Ammon's horn (tissue), 1 donor: ENCODE results near the gene PDXK.
"Not testable (repeated sequence)": the region's sequence is repeated elsewhere in the genome, so short reads cannot be mapped to it uniquely, and the experiment has no call there.

Experiments used
- DNase-seq: peaks from one replicate; pipeline ENCODE4 v3.0.0-alpha.2; 2016; ENCODE audit warnings: low spot score

Gene PDXK

DNA sequence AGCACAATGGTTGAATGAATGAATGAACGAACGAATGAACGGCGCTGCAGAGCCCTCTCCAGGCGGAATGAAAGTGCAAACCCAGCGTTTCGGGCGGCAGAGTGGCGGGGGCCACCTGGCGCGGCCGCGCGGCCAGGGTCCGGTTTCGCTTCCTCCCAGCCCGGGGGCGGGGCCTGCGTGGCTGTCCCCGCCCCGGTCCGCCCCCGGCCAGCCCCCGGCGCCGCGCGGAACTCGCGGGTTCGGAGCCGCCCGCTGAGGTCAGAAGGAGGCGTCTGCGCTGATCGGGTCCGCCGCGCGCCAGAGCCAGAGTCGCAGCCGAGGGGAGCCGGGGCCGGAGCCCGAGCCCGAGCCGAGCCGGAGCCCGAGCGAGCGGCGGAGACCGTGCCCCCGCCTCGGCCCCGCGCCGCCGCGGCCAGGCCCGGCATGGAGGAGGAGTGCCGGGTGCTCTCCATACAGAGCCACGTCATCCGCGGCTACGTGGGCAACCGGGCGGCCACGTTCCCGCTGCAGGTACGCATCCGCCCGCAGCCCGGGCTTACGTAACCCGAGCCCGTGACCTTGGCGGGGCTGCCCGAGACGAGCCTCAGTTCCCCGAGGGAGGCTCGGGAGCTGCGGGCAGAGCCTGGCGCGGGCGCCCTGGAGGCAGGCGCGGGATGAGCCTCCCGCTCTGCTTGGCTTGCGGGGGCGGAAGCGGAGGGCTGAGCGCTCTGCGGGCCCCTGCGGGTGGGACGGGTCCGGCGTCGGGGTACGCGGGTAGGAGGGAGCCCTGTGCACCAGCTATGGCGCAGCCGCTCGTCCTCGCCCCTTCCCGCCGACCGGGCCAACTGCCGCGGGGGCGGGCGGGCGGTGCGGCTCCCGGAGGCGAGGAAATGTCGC lies at the start of gene PDXK:
PDXK (plus strand) TSS at position 258 of the 876 bp plus-strand sequence; CDS start at position 424, 166 bp downstream.
- DNase-seq: peak; percentile 84

DNA sequence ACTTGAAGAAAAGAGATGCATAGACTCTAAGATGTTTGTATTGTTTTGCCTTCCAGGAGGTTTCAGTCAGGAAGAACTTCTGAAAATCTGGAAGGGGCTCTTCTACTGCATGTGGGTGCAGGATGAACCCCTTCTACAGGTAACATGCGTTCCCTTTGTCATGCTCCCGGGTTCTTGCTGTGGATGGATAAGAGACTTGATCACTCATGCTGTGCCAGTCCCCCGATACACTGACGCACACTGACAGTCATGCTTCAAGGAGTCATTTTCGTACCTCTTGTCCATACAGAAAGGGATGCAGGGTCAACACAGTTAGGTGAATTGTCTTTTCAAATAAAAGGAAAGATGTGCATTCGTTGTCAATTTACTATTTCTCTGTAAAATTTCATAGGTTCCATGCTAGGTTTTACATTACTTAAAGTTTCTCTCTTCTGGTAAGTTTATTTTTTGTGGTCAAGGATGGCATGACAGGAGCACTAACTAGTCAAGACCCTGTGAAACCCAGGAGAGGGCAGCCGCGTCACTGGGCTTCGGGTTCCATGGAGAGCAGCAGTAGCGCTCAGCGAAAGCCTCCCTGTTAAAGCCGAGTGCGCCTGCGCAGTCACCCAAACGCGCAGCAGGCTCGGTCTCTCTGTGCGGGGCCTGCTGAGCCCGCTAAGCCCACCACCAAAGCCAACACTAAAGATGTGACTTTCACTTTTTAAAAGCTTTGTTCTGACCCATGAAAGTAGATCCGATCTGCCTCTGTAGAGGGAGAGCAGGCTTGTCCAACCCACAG lies 48.9 kb upstream of the PDXK start:
- no peak for DNase-seq

DNA sequence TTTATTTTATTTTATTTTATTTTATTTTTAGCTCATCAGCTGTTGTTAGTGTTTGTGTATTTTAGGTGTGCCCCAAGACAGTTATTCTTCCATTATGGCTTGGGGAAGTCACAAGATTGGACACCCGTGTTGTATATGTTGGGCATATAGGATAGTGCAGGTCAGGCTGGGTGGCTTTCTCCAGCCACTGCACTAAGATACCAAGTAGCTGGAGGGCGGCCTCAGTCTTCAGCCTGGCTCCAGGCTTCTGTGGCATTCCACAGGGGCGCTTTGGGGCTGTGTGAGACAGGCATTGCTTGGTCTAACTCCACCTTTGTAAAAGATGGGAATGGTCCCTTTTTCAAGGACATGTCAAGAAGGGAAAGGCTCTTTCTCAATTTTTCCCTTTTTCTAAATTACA lies 43.1 kb upstream of the PDXK start:
- no peak for DNase-seq

DNA sequence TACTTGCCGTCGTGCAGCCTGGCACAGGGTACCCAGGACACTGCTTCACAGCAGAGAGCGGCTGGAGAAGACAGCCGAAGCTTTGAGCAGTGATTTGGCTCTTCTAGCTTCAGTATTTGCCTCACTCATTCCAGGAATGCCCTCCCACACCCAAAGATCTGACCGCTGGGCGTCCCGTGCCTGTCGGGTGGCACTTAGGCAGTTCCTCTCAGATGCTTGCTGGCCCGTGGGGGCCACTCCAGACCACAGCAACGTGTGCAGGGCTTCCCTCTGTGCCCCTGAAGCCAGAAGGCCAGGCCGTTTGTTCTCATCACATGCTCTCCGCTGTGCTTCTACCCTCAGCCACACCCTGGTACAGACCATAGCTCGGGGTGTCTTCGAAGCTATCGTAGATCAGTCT lies 42.5 kb upstream of the PDXK start:
- no peak for DNase-seq

DNA sequence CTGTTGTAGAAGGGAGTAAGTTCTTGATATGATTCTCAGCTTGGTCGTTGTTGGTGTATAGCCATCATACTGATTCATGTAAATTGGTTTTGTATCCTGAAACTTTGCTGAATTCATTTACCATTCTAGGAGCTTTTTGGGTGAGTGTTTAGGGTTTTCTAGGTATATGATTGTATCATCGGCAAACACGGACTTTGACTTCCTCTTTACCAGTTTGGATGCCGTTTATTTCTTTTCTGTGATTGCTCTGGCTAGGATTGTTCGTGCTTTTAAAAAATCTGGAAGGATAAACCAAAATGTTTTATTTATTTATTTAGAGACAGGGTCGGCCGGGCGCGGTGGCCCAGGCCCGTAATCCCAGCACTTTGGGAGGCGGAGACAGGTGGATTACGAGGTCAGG lies 39.0 kb upstream of the PDXK start:
- DNase-seq: no peak

DNA sequence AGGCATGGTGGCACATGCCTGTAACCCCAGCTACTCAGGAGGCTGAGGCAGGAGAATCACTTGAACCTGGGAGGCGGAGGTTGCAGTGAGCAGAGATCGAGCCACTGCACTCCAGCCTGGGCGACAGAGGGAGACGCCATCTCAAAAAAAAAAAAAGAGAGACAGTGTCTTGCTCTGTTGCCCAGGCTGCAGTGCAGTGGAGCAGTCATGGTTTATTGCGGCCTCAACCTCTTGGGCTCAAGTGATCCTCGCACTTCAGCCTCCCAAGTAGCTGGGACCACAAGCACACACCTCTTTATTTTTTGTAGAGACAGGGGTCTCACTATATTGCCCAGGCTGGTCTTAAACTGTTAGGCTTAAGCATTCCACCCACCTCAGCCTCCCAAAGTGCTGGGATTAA lies 38.5 kb upstream of the PDXK start:
- not testable (repeated sequence) for DNase-seq

DNA sequence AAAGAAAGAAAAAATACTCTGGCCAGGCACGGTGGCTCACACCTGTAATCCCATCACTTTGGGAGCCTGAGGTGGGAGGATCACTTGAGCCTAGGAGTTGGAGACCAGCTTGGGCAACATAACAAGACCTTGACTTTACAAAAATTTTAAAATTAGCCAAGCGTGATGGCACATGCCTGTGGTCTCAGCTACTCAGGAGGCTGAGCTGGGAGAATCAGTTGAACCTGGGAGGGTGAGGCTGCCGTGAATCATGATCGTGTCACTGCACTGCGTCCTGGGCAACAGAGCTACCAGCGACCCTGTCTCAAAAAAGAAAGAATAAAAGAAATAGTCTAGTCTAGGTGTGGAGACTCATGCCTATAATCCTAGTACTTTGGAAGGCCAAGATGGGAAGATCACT lies 37.3 kb upstream of the PDXK start:
- no peak for DNase-seq

DNA sequence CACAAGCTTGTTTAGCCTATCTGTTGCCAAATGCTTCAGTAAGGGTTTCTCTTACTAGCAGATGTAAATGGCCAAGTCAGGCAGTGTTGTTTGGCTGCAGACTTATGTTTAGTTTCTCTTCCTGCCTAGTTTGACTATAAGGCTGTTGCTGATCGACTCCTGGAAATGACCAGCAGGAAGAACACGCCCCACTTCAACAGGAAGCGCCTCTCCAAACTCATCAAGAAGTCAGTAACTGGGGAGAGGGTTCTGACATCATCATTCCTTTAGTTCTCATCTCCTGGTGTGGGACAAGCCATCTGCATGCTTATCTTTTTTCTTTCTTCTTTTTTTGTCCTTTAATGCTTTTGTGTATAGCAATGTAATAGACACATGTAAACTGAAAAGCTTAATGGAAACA lies 34.5 kb upstream of the PDXK start:
- DNase-seq: no peak

DNA sequence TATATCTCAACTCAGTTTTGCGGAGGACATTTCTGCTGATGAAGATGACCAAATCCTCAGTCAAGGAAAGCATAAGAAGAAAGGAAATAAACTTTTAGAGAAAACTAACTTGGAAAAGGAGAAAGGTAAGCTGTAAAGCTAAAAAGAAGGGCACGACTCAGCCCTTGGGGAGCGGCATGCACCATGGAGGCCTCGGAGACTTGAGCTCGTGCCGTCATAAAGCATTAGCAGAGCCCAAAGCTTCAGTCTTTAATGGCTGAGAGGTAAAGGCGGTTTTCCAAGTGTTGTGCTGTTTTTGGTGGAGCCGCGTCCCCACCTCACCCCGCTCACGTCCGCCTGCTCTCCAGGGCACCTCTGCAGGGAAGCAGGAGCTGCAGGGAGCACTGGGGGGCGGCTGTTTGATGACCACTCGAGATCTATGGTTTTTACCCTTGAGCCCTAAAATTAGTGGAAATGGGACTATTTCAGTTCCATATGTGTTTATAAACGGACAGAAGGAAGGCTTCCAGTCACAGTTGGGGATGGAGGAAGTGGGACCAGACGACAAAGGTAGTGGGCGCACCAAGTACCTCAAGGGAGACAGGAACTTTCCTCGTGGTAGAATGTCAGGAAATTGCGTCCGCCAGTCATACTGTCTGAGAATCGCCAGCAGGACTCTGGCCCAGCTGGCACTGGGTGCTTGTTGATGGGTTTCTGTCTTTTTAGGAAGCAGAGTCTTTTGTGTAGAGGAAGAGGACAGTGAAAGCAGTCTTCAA lies 31.9 kb upstream of the PDXK start:
- no peak for DNase-seq

DNA sequence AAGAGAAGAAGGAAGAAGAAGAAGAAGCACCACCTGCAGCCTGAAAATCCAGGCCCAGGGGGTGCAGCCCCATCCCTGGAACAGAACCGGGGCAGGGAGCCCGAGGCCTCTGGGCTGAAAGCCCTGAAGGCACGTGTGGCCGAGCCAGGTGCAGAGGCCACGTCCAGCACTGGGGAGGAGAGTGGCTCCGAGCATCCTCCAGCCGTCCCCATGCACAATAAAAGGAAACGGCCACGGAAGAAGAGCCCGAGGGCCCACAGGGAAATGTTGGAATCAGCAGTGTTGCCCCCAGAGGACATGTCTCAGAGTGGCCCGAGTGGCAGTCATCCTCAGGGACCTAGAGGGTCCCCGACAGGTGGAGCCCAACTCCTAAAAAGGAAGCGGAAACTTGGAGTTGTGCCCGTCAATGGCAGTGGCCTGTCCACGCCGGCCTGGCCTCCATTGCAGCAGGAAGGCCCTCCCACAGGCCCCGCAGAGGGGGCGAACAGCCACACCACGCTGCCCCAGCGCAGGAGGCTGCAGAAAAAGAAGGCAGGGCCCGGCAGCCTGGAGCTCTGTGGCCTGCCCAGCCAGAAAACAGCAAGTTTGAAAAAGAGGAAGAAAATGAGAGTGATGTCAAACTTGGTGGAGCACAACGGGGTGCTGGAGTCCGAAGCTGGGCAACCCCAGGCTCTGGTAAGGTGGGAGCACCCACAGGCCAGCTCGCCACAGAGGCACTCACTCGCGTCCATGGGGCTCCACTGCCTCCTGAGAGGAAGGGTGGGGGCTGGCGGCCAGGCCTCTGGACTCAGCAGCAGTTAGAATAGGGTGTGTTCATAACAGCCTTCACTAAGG lies 31.1 kb upstream of the PDXK start:
- DNase-seq: no peak

DNA sequence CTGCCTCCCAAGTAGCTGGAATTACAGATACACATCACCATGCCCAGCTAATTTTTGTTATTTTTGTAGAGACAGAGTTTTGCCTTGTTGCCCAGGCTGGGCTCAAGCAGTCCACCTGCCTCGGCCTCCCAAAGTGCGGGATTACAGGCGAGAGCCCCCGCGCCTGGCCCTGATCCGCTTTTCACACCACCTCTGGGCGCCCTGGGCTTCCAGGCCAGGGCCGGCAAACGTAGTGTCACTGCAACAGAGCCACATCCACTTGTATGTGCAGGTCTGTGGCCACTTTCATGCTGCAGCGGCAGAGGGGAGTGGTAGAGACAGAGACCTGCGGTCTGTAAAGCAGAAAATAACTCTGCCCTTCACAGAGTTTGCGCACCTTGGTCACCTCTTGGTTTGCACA lies 30.0 kb upstream of the PDXK start:
- no peak for DNase-seq

DNA sequence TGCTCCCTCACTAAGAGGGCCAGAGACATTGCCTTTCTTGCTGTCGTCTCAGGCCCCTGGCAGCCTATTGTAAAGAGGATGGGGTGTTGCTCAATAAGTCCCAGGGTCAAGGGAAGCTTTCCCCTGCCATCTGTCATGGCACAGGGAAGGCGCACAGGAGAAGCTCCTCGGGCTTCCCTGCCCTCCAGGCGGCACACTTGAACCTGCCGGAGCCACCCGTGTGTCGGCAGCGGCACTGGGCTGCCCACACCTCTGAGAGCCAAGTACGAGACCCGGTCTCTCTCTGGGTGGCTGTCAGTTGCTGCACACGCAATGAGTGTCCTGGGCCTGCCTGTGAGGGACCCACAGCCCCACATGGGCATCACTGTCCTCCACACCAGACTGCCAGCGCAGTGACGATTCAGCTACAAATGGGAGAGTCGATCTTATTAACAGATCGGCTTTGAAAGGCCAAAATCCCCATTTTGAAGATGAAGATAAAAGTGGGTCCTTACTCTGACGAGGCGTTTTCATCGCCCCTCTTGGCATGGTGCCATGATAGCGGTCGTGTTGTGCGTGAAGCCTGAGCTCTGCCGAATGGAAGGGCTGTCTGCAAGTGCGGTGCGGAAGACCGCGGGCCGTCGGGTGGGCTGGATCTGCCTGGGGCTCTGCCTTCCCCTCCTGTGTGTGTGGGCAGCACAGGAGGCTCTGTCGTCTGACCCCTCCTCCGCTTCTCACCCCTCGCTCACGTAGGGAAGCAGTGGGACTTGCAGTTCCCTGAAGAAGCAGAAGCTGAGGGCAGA lies 29.2 kb upstream of the PDXK start:
- DNase-seq: no peak

DNA sequence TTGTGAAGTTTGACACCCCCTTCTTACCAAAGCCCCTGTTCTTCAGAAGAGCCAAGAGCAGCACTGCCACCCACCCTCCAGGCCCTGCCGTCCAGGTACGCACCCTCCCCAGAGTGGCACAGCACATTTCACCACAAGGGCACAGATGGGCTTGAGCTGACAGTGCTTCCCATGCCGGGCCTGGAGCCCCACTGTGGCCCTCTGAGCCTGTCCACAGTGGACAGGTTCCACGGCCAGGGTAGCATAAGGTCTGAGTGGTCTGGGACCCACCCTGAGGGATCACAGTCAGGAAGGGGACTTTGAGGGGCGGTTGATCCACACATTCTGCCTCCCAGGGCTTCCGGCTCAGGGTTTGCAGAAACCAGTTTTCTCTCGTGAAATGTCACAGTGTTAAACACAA lies 28.6 kb upstream of the PDXK start:
- no peak for DNase-seq

DNA sequence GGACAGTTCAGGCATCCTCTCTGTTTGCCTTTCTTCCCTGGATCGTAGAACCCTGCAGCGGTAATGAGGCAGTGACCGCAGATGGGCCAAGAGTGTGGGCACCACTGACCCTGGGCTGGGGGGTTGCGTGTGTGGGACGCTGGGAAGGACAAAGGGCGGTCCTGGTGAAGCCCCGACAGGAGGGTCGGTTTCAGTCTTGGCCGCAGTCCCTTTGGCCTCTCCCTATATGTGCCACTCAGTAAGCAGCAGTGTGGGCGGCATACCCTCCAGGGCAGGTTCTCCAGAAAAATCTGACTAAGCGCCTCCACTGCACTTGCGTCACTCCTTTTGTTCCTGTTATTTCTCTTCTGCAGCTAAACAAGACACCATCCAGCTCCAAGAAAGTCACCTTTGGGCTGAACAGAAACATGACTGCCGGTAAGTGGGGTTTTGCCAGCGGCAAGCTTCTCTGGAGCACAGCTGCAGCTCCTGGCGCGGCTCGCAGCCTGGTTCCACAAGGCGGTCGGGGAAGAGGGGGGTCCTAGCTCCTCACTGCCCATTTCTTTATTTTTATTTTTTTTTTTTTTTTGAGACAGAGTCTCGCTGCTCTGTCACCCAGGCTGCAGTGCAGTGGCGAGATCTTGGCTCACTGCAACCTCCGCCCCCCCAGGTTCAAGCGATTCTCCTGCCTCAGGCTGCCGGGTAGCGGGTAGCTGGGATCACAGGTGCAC lies 27.7 kb upstream of the PDXK start:
- no peak for DNase-seq

DNA sequence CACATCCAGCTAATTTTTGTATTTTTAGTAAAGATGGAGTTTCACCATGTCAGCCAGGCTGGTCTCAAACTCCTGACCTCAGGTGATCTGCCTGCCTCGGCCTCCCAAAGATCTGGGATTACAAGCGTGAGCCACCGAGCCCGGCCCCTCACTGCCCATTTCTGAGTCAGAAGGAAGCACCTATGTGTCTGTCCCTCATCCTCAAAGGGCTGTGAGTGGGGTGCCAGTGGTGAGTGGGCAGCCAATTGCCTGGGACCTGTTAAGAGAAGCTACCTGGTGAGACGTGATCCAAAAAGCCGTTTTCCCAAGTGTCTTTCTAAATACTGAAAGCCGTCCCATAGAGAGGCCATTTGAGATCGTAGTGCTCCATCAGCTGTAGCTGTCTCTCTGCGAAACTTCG lies 27.1 kb upstream of the PDXK start:
- DNase-seq: no peak

DNA sequence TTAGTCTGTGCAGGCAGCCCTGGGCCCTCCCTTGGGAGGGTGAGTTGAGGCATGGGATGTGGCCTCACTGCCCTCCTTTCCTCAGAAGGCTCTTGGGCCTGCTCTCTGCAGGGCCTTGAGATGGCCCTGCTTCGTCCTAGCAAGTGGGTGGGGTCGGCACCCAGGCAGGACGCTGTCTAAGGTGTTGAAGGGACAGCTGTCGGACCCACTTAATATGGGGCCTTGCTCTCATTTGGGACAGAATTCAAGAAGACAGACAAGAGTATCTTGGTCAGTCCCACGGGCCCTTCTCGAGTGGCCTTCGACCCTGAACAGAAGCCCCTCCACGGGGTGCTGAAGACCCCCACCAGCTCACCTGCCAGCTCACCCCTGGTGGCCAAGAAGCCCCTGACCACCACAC lies 26.0 kb upstream of the PDXK start:
- DNase-seq: no peak

DNA sequence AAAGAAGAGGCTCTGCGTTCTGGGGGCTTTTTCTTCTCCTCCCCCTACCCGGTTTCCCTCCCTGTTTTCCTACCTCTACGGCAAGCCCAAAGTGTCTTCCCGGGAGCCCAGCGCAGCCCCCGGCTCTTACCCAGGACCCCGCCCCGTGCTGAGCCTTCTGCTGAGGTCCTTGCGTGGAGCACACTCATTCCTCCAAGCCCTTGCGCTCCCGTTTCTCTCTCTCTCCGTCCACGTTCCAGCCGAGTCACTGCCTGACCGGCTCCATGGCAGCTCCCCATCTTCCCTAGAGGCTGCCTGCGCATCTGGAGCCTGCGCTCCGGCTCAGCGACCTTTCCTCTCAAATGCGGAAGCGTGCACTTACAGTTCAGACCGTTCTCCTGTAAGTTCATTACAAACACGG lies 24.9 kb upstream of the PDXK start:
- DNase-seq: no peak

DNA sequence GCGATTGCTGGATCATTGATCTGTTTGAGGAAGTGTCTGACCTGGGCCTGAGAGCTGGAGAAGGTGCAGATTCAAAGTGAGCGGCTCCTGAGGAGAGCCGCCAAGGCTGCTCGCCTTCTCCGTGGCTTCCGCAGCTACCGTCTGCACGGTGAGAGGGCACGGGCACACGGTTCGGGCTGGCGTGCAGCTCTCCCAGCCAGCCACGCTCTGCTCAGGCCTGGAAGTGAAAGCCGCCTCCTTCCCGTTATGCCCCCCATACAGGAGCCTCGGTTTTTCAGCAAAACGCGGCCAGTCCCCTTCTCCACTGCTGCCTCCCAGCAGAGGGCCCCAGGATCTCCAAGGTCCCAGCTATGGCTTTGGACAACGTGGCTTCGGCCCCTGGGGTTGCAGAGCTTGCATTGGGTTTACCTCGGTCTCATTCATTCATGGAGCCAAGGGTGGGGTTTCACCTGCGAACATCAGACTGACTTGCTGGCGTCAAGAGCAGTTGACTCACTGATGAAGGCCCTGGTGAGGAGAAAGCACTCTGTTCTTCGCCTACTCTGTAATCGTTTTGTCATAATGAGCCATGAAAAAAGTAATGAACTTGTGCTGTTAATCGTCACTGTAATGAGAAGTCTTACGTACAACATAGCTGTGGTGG lies 24.4 kb upstream of the PDXK start:
- no peak for DNase-seq

DNA sequence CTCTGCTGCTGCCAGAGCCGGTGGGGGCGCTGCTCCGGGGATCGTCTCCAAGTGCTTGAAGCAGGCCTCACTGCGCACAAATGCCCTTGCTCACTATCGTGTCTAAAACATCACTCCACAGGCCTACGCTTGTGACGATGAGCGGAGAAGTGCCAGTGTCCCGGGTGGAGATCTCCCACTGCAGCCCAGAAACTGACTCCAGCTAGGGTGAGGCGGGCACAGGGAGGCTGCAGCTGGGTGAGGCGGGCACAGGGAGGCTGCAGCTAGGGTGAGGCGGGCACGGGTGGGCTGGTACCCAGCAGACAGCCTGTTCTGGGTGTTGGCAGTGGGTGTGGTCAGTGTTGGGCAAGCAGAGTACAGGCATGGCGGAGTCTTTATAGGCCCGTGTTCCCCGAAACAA lies 22.7 kb upstream of the PDXK start:
- DNase-seq: no peak
